ENCODE measurements around the gene FGR. TPM values are rescaled to one million over a fixed set of nuclear protein-coding genes. Genes with fewer than 3 reads are reported as not detected.

Gene FGR
- total and polyA plus RNA-seq, 2 experiments from 2014 or later, result 0.53 to 0.56 TPM

DNA sequence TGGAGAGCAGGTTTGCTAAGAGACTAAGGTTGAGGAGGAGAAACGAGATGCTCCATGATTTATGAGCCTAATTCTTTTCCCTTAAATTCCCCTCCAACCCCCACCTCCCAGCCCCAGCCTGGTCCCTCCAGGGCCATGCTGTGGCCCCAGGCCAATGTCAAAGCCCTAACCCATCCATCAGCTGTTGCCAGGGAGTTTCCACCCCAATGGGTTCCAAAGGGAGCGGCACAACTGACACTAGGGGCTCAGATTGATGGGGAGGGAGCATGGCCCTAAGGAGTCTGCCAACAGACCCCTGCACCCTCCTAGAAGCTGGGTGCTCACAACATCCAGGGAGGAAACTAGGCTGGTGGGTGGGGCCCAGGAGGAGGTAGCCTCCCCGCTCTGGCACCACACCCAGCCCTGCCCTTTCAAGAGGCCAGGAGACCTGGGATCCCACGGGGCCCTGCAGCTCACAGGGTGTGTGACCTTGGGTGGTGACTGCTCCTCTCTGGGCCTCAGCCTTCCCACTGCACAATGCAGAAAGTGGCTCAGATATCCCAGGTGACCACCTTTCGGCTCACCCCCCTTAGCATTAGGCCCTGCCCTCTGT, 44.0 kb downstream of the FGR start:
- TF ChIP-seq, protein P1, sequence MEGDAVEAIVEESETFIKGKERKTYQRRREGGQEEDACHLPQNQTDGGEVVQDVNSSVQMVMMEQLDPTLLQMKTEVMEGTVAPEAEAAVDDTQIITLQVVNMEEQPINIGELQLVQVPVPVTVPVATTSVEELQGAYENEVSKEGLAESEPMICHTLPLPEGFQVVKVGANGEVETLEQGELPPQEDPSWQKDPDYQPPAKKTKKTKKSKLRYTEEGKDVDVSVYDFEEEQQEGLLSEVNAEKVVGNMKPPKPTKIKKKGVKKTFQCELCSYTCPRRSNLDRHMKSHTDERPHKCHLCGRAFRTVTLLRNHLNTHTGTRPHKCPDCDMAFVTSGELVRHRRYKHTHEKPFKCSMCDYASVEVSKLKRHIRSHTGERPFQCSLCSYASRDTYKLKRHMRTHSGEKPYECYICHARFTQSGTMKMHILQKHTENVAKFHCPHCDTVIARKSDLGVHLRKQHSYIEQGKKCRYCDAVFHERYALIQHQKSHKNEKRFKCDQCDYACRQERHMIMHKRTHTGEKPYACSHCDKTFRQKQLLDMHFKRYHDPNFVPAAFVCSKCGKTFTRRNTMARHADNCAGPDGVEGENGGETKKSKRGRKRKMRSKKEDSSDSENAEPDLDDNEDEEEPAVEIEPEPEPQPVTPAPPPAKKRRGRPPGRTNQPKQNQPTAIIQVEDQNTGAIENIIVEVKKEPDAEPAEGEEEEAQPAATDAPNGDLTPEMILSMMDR (conservative IDR thresholded peaks at IDR 0.05; ENCODE audit: low read depth in 2 of 2), result no peak
- TF ChIP-seq, protein P2, sequence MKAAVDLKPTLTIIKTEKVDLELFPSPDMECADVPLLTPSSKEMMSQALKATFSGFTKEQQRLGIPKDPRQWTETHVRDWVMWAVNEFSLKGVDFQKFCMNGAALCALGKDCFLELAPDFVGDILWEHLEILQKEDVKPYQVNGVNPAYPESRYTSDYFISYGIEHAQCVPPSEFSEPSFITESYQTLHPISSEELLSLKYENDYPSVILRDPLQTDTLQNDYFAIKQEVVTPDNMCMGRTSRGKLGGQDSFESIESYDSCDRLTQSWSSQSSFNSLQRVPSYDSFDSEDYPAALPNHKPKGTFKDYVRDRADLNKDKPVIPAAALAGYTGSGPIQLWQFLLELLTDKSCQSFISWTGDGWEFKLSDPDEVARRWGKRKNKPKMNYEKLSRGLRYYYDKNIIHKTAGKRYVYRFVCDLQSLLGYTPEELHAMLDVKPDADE (IDR thresholded peaks at IDR 0.05), result no peak
- TF ChIP-seq EZH2phosphoT487 (IDR thresholded peaks at IDR 0.05; ENCODE audit: unreplicated experiment), result no peak
- TF ChIP-seq CREB1 (CRISPR knock-in tag; IDR thresholded peaks at IDR 0.05; ENCODE audit: low read depth), result no peak
- TF ChIP-seq ZNF114 (CRISPR knock-in tag; IDR thresholded peaks at IDR 0.05), result no peak
- no peak for TF ChIP-seq EZH2 (IDR thresholded peaks at IDR 0.05; ENCODE audit: low read depth, unreplicated experiment)
- no peak for TF ChIP-seq ZNF331 (CRISPR knock-in tag; IDR thresholded peaks at IDR 0.05; ENCODE audit: low read depth)
- TF ChIP-seq, protein P3, sequence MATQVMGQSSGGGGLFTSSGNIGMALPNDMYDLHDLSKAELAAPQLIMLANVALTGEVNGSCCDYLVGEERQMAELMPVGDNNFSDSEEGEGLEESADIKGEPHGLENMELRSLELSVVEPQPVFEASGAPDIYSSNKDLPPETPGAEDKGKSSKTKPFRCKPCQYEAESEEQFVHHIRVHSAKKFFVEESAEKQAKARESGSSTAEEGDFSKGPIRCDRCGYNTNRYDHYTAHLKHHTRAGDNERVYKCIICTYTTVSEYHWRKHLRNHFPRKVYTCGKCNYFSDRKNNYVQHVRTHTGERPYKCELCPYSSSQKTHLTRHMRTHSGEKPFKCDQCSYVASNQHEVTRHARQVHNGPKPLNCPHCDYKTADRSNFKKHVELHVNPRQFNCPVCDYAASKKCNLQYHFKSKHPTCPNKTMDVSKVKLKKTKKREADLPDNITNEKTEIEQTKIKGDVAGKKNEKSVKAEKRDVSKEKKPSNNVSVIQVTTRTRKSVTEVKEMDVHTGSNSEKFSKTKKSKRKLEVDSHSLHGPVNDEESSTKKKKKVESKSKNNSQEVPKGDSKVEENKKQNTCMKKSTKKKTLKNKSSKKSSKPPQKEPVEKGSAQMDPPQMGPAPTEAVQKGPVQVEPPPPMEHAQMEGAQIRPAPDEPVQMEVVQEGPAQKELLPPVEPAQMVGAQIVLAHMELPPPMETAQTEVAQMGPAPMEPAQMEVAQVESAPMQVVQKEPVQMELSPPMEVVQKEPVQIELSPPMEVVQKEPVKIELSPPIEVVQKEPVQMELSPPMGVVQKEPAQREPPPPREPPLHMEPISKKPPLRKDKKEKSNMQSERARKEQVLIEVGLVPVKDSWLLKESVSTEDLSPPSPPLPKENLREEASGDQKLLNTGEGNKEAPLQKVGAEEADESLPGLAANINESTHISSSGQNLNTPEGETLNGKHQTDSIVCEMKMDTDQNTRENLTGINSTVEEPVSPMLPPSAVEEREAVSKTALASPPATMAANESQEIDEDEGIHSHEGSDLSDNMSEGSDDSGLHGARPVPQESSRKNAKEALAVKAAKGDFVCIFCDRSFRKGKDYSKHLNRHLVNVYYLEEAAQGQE (IDR thresholded peaks at IDR 0.05; ENCODE audit: unreplicated experiment), result no peak
- TF ChIP-seq JUNB (IDR thresholded peaks at IDR 0.05; ENCODE audit: unreplicated experiment), result no peak
- no peak for TF ChIP-seq POLR2AphosphoS5 (IDR thresholded peaks at IDR 0.05; ENCODE audit: low read depth)
- TF ChIP-seq STAT1 (IDR thresholded peaks at IDR 0.05; ENCODE audit: unreplicated experiment), result no peak
- no peak for TF ChIP-seq NANOG (IDR thresholded peaks at IDR 0.05; ENCODE audit: borderline replicate concordance)
- TF ChIP-seq, protein P4, sequence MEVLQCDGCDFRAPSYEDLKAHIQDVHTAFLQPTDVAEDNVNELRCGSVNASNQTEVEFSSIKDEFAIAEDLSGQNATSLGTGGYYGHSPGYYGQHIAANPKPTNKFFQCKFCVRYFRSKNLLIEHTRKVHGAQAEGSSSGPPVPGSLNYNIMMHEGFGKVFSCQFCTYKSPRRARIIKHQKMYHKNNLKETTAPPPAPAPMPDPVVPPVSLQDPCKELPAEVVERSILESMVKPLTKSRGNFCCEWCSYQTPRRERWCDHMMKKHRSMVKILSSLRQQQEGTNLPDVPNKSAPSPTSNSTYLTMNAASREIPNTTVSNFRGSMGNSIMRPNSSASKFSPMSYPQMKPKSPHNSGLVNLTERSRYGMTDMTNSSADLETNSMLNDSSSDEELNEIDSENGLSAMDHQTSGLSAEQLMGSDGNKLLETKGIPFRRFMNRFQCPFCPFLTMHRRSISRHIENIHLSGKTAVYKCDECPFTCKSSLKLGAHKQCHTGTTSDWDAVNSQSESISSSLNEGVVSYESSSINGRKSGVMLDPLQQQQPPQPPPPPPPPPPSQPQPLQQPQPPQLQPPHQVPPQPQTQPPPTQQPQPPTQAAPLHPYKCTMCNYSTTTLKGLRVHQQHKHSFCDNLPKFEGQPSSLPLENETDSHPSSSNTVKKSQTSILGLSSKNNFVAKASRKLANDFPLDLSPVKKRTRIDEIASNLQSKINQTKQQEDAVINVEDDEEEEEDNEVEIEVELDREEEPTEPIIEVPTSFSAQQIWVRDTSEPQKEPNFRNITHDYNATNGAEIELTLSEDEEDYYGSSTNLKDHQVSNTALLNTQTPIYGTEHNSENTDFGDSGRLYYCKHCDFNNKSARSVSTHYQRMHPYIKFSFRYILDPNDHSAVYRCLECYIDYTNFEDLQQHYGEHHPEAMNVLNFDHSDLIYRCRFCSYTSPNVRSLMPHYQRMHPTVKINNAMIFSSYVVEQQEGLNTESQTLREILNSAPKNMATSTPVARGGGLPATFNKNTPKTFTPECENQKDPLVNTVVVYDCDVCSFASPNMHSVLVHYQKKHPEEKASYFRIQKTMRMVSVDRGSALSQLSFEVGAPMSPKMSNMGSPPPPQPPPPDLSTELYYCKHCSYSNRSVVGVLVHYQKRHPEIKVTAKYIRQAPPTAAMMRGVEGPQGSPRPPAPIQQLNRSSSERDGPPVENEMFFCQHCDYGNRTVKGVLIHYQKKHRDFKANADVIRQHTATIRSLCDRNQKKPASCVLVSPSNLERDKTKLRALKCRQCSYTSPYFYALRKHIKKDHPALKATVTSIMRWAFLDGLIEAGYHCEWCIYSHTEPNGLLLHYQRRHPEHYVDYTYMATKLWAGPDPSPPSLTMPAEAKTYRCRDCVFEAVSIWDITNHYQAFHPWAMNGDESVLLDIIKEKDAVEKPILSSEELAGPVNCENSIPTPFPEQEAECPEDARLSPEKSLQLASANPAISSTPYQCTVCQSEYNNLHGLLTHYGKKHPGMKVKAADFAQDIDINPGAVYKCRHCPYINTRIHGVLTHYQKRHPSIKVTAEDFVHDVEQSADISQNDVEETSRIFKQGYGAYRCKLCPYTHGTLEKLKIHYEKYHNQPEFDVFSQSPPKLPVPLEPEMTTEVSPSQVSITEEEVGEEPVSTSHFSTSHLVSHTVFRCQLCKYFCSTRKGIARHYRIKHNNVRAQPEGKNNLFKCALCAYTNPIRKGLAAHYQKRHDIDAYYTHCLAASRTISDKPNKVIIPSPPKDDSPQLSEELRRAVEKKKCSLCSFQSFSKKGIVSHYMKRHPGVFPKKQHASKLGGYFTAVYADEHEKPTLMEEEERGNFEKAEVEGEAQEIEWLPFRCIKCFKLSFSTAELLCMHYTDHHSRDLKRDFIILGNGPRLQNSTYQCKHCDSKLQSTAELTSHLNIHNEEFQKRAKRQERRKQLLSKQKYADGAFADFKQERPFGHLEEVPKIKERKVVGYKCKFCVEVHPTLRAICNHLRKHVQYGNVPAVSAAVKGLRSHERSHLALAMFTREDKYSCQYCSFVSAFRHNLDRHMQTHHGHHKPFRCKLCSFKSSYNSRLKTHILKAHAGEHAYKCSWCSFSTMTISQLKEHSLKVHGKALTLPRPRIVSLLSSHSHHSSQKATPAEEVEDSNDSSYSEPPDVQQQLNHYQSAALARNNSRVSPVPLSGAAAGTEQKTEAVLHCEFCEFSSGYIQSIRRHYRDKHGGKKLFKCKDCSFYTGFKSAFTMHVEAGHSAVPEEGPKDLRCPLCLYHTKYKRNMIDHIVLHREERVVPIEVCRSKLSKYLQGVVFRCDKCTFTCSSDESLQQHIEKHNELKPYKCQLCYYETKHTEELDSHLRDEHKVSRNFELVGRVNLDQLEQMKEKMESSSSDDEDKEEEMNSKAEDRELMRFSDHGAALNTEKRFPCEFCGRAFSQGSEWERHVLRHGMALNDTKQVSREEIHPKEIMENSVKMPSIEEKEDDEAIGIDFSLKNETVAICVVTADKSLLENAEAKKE (CRISPR knock-in tag; IDR thresholded peaks at IDR 0.05), result no peak
- Histone ChIP-seq H4K20me1 (replicated peaks; ENCODE audit: insufficient read depth) (no peaks in the 10 kb centered on the region; the same call in none of the 2 replicates), H3K36me3 (ENCODE audit: insufficient read depth) (no peaks in the 10 kb centered on the region), H3K9me2 (ENCODE audit: insufficient read depth) (no peaks in the 10 kb centered on the region), H3K4me1 (ENCODE audit: insufficient read depth) (peaks cover 43% of the 10 kb centered on the region), H3K4me2 (no peak overlapping the region), H3F3A (replicated peaks; ENCODE audit: low read depth) (no peaks in the 10 kb centered on the region; the same call in 1 of the 2 replicates), H3K4me3 (no peak overlapping the region), H3K27me3 (ENCODE audit: insufficient read depth) (no peaks in the 10 kb centered on the region), H3K79me2 (replicated peaks; ENCODE audit: insufficient read depth) (peaks cover 22% of the 10 kb centered on the region), H3K27ac (ENCODE audit: low read depth) (no peak overlapping the region), H2AFZ (no peak overlapping the region)
- ATAC-seq, result no peak
- Mint-ChIP-seq H3K4me3 (no peak overlapping the region), H3K27ac (no peak overlapping the region), H3K4me1 (peaks cover 12% of the 10 kb centered on the region), H3K9me3 (no peaks in the 10 kb centered on the region), H3K36me3 (ENCODE audit: low read depth) (no peaks in the 10 kb centered on the region), H3K27me3 (ENCODE audit: insufficient read depth, low read depth, poor library complexity) (peaks cover 2% of the 10 kb centered on the region)
- DNase-seq (ENCODE audit: low spot score), result no peak

Data from GM23338 (cell line).